Ovary (tissue), 9 donors: ENCODE measurements around the gene PPP2R1A. TPM values are rescaled to one million over a fixed set of nuclear protein-coding genes. Genes with fewer than 3 reads are reported as not detected.

Experiments used
- DNase-seq, 5 donors: peaks; one replicate each; pipeline ENCODE4 v3.0.0-alpha.2; 2019 to 2020
- H3K27ac ChIP-seq, 2 donors: fragments of 200-600 bp; one replicate each; pipeline versions ENCODE4 v1.5.1 to v1.8.0; 2019 to 2022
- H3K27me3 ChIP-seq: fragments of 200-600 bp; one replicate; pipeline ENCODE4 v1.8.0; 2022
- H3K36me3 ChIP-seq: fragments of 200-600 bp; sonication (generic); one replicate; pipeline ENCODE4 v1.5.1; 2019
- H3K4me1 ChIP-seq: one replicate; pipeline ENCODE4 v1.8.1; 2013; ENCODE audit warnings: mild to moderate bottlenecking, moderate library complexity; ENCODE audit not compliant: insufficient read depth
- H3K4me3 ChIP-seq: fragments of 200-600 bp; sonication (generic); one replicate; pipeline ENCODE4 v1.5.1; 2017
- H3K9me3 ChIP-seq, 2 donors: fragments of 200-600 bp in 1 of 2; sonication (generic) in 1 of 2; one replicate each; pipeline versions ENCODE4 v1.5.1 to v1.8.1; 2013 to 2019; ENCODE audit warnings: mild to moderate bottlenecking in 1 of 2, moderate library complexity in 1 of 2
- CTCF ChIP-seq, 3 donors: fragments of 450-650 bp in 2 of 3; fragments of 200-600 bp in 1 of 3; IDR thresholded peaks; one replicate each; pipeline versions ENCODE4 v1.5.1 to v1.8.0; 2016 to 2022; ENCODE audit warnings: antibody characterized with exemption in 3 of 3, mild to moderate bottlenecking in 1 of 3
- EP300 ChIP-seq: sonication (generic); formaldehyde crosslinking; IDR thresholded peaks from one replicate; pipeline ENCODE4 v1.6.1; 2017; ENCODE audit warnings: antibody characterized with exemption
- POLR2A ChIP-seq: fragments of 450-650 bp; IDR thresholded peaks from one replicate; pipeline ENCODE4 v1.6.1; 2017; ENCODE audit warnings: antibody characterized with exemption, mild to moderate bottlenecking, moderate library complexity
- WGBS, 3 donors: extraction: QIAGEN DNeasy Blood & Tissue Kit in 1 of 3; methylation state at CpG; one replicate each; pipeline versions ENCODE4 v1.1.5 to v1.1.7; 2013 to 2017; 5-methylcytosine and 5-hydroxymethylcytosine counted together
- intact Hi-C, 4 donors: fragments of 100-400 bp; cut with DNase I; formaldehyde crosslinking; loops; one replicate each; pipeline versions ENCODE4 v1.11.0 to v1.15.1; 2022 to 2023
- polyA plus RNA-seq, 2 donors: library from polyadenylated mRNA; stranded (reverse); fragments of 200-250 nt in 1 of 2; fragments of 350-450 nt in 1 of 2; fragmentation: Illumina TruSeq in 1 of 2; extraction: RNeasy Lipid Tissue Mini Kit (QIAGEN cat#74804) in 1 of 2; gene quantifications; one replicate each; pipeline ENCODE4 v1.2.3, GENCODE V29; 2013 to 2014
- total RNA-seq, 7 donors: library from RNA; depleted of rRNA in 2 of 7; stranded (reverse); fragments of >200 nt in 2 of 7; fragmentation: NEBNext Ultra II Directional in 3 of 7; extraction: Animal tissue kit (Norgen Biotek cat#: 25700) in 3 of 7; gene quantifications; one replicate each; pipeline versions ENCODE4 v1.1.0 to v1.2.4, GENCODE V29; 2016 to 2023
- donor health status: DM: no; HTN: no; CAD: no; lungs with moderate emphysema.
- donor health status: DM: no; HTN: no; CAD: no.
- donor health status: Bipolar disorder and iron deficiency.
- donor health status: DM: yes; HTN: yes; CAD: no.
- donor health status: DM: no; HTN: no; CAD: no.
- donor health status: DM: yes; HTN: yes; CAD: no.

Gene PPP2R1A
- total and polyA plus RNA-seq, 9 donors, result 127 to 408 (median 272) TPM

GRCh38 chr19:52227980-52228379, 38.1 kb downstream of the PPP2R1A start:
- TF ChIP-seq EP300 (no peak), CTCF (IDR thresholded peaks at IDR 0.05) (no peak), POLR2A (no peak)
- WGBS, 3 donors, result 79 to 84% (median 82%) methylated on average over 5 of the region's 5 CpGs
- intact Hi-C loops, result no loop called here
- Histone ChIP-seq H3K27ac (no peak overlapping the region), H3K27me3 (no peaks in the 10 kb centered on the region), H3K4me3 (no peak overlapping the region), H3K9me3 (no peaks in the 10 kb centered on the region), H3K36me3 (no peaks in the 10 kb centered on the region), H3K4me1 (no peaks in the 10 kb centered on the region)
- DNase-seq, result no peak

GRCh38 chr19:52229524-52229923, 39.7 kb downstream of the PPP2R1A start:
- DNase-seq, result no peak
- intact Hi-C loops, result no loop called here
- Histone ChIP-seq H3K36me3 (no peaks in the 10 kb centered on the region), H3K9me3 (no peaks in the 10 kb centered on the region), H3K27me3 (no peaks in the 10 kb centered on the region), H3K27ac (no peak overlapping the region), H3K4me1 (no peaks in the 10 kb centered on the region), H3K4me3 (no peak overlapping the region)
- 77 to 83% (median 81%) methylated on average over 6 of the region's 6 CpGs for WGBS, 3 donors
- no peak for TF ChIP-seq EP300
- TF ChIP-seq POLR2A, result no peak
- no peak for TF ChIP-seq CTCF (IDR thresholded peaks at IDR 0.05)

GRCh38 chr19:52230685-52231084, 40.8 kb downstream of the PPP2R1A start:
- no peaks in the 10 kb centered on the region for H3K36me3 ChIP-seq
- H3K27ac ChIP-seq, result no peak overlapping the region
- WGBS, 3 donors, result 62 to 77% (median 72%) methylated on average over 1 of the region's 1 CpG
- no peaks in the 10 kb centered on the region for H3K9me3 ChIP-seq
- no peak overlapping the region for H3K4me3 ChIP-seq
- no peaks in the 10 kb centered on the region for H3K27me3 ChIP-seq
- TF ChIP-seq EP300 (no peak), POLR2A (no peak)
- intact Hi-C loops, result loop anchor here in 1 of 4 donors (10.0 kb wide), 1 partner anchor 96 kb away; the partner anchor contains the start of gene ZNF616
- H3K4me1 ChIP-seq, result no peaks in the 10 kb centered on the region
- DNase-seq, result no peak

GRCh38 chr19:52231154-52231910, 41.5 kb downstream of the PPP2R1A start:
- TF ChIP-seq POLR2A, result no peak
- no peak for TF ChIP-seq EP300
- no peak overlapping the region for H3K4me3 ChIP-seq
- no peaks in the 10 kb centered on the region for H3K9me3 ChIP-seq
- H3K27me3 ChIP-seq, result no peaks in the 10 kb centered on the region
- no peaks in the 10 kb centered on the region for H3K4me1 ChIP-seq
- no peak for DNase-seq
- no peak overlapping the region for H3K27ac ChIP-seq
- 48 to 67% (median 48%) methylated on average over 3 of the region's 3 CpGs for WGBS, 3 donors
- intact Hi-C loops, result loop anchor here in 1 of 4 donors (10.0 kb wide), 1 partner anchor 97 kb away; the partner anchor contains the start of gene ZNF616
- no peaks in the 10 kb centered on the region for H3K36me3 ChIP-seq

- no peak for DNase-seq
- Histone ChIP-seq H3K27ac (no peak overlapping the region), H3K4me3 (no peak overlapping the region), H3K36me3 (no peaks in the 10 kb centered on the region), H3K9me3 (no peaks in the 10 kb centered on the region), H3K4me1 (no peaks in the 10 kb centered on the region), H3K27me3 (no peaks in the 10 kb centered on the region)
- TF ChIP-seq CTCF (IDR thresholded peaks at IDR 0.05) (no peak), EP300 (no peak), POLR2A (no peak)
- WGBS, 3 donors, result 73 to 86% (median 78%) methylated on average over 2 of the region's 2 CpGs
- intact Hi-C loops, result loop anchor here in 1 of 4 donors (10.0 kb wide), 1 partner anchor 100 kb away; the partner anchor contains the start of gene ZNF616
Observed at GRCh38 chr19:52234406-52234805, 44.6 kb downstream of the PPP2R1A start.
